ENCODE measurements around the gene PRRC1.

DNA sequence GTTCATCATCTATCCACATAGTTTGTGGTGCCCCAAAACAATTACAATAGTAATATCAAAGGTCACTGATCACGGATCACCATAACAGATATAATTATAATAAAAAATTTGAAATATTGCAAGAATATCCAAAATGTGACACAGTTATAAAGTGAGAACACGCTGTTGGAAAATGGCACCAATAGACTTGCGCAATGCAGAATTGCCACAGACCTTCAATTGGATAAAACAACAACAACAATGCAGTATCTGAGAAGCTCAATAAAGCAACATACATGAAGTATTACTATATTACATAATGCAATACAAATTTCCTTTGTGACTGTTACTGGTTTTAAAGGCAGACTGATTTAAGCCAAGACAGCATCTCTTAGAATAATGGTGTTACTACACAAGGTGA lies 44.7 kb upstream of the PRRC1 start:
- no peak for TF ChIP-seq POLR2A (IDR thresholded peaks at IDR 0.05)
- TF ChIP-seq, protein P1, sequence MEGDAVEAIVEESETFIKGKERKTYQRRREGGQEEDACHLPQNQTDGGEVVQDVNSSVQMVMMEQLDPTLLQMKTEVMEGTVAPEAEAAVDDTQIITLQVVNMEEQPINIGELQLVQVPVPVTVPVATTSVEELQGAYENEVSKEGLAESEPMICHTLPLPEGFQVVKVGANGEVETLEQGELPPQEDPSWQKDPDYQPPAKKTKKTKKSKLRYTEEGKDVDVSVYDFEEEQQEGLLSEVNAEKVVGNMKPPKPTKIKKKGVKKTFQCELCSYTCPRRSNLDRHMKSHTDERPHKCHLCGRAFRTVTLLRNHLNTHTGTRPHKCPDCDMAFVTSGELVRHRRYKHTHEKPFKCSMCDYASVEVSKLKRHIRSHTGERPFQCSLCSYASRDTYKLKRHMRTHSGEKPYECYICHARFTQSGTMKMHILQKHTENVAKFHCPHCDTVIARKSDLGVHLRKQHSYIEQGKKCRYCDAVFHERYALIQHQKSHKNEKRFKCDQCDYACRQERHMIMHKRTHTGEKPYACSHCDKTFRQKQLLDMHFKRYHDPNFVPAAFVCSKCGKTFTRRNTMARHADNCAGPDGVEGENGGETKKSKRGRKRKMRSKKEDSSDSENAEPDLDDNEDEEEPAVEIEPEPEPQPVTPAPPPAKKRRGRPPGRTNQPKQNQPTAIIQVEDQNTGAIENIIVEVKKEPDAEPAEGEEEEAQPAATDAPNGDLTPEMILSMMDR (IDR thresholded peaks at IDR 0.05) = no peak

Measured in body of pancreas (tissue), 4 donors.